ENCODE results near the gene USP51. TPM values are rescaled to one million over a fixed set of nuclear protein-coding genes. Genes with fewer than 3 reads are reported as not detected.

Gene USP51
- total and polyA plus RNA-seq, 2 of the 13 experiments (the other 11 are each of a cell fraction or from before 2014, with no cell fraction given) = not detected

DNA sequence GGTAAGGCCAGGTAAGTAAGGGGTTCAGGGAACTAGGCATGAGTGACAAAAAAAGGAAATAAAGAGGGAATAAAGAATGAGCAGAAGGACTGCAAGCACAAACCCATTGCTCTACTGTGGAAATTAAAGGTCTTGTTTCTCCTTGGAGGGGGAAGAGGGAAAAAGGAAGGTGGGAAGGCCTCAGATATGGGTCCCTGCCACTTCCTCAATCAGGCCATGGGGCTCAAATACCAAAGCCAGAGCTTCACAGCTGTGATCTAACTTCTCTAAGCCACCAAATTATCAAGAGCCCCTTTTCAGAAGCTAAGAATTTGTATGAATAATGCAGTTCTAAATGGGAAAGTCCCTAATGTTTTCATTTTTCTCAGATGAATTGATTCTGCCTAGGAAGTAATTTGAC is 4.7 kb downstream of the USP51 start:
- H3K4me1 ChIP-seq (ENCODE audit: insufficient read depth, low read length) = no peaks in the 10 kb centered on the region
- H3K9me3 ChIP-seq (ENCODE audit: low read length) = no peaks in the 10 kb centered on the region
- H3K4me2 ChIP-seq (ENCODE audit: low read depth, low read length) = no peak overlapping the region
- H3K9ac ChIP-seq (ENCODE audit: insufficient read depth, low read depth, low read length) = no peak overlapping the region
- BruUV-seq (replicated peaks) = no TSS peak
- DNase-seq (ENCODE audit: low spot score) (no peak), ATAC-seq (no peak), FAIRE-seq (no peak)
- intact Hi-C loops (cut with micrococcal nuclease; ENCODE audit: unreplicated experiment) (no loop called here), in situ Hi-C loops (cut with HindIII; ENCODE audit: extremely low pct_ligation_motif_present, low pct_unique_long_range_greater_than_20kb) (no loop called here)
- H3K79me2 ChIP-seq (ENCODE audit: insufficient read depth, low read length) = no peaks in the 10 kb centered on the region
- no peaks in the 10 kb centered on the region for H4K20me1 ChIP-seq (ENCODE audit: insufficient read depth, low read length)
- no peak overlapping the region for H2AFZ ChIP-seq (ENCODE audit: low read length)
- no peak overlapping the region for H3K27ac ChIP-seq (ENCODE audit: extremely low read length, insufficient read depth, low read length)
- ChIA-PET POLR2A (no interaction called here), CTCF (ENCODE audit: low intra/inter-chr PET ratio, low total read pairs) (no interaction called here)
- H3K36me3 ChIP-seq (replicated peaks in 1 of 2; ENCODE audit: control insufficient read depth in 1 of 2, insufficient read depth in 2 of 2, low read length in 2 of 2) = no peaks in the 10 kb centered on the region
- H3K27me3 ChIP-seq (ENCODE audit: control insufficient read depth in 1 of 2, insufficient read depth in 2 of 2, low read length in 2 of 2) = no peaks in the 10 kb centered on the region
- TF ChIP-seq, protein P1, sequence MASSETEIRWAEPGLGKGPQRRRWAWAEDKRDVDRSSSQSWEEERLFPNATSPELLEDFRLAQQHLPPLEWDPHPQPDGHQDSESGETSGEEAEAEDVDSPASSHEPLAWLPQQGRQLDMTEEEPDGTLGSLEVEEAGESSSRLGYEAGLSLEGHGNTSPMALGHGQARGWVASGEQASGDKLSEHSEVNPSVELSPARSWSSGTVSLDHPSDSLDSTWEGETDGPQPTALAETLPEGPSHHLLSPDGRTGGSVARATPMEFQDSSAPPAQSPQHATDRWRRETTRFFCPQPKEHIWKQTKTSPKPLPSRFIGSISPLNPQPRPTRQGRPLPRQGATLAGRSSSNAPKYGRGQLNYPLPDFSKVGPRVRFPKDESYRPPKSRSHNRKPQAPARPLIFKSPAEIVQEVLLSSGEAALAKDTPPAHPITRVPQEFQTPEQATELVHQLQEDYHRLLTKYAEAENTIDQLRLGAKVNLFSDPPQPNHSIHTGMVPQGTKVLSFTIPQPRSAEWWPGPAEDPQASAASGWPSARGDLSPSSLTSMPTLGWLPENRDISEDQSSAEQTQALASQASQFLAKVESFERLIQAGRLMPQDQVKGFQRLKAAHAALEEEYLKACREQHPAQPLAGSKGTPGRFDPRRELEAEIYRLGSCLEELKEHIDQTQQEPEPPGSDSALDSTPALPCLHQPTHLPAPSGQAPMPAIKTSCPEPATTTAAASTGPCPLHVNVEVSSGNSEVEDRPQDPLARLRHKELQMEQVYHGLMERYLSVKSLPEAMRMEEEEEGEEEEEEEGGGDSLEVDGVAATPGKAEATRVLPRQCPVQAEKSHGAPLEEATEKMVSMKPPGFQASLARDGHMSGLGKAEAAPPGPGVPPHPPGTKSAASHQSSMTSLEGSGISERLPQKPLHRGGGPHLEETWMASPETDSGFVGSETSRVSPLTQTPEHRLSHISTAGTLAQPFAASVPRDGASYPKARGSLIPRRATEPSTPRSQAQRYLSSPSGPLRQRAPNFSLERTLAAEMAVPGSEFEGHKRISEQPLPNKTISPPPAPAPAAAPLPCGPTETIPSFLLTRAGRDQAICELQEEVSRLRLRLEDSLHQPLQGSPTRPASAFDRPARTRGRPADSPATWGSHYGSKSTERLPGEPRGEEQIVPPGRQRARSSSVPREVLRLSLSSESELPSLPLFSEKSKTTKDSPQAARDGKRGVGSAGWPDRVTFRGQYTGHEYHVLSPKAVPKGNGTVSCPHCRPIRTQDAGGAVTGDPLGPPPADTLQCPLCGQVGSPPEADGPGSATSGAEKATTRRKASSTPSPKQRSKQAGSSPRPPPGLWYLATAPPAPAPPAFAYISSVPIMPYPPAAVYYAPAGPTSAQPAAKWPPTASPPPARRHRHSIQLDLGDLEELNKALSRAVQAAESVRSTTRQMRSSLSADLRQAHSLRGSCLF (CRISPR knock-in tag; IDR thresholded peaks at IDR 0.05; ENCODE audit: borderline replicate concordance) = no peak
- TF ChIP-seq, protein P2, sequence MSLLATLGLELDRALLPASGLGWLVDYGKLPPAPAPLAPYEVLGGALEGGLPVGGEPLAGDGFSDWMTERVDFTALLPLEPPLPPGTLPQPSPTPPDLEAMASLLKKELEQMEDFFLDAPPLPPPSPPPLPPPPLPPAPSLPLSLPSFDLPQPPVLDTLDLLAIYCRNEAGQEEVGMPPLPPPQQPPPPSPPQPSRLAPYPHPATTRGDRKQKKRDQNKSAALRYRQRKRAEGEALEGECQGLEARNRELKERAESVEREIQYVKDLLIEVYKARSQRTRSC (CRISPR knock-in tag; IDR thresholded peaks at IDR 0.05; ENCODE audit: low read depth) = no peak
- no peak for TF ChIP-seq SMAD1 (CRISPR knock-in tag; IDR thresholded peaks at IDR 0.05; ENCODE audit: borderline replicate concordance, low read depth)
- no peak for TF ChIP-seq ZNF790 (CRISPR knock-in tag; IDR thresholded peaks at IDR 0.05; ENCODE audit: borderline replicate concordance)
- no peak for TF ChIP-seq RAD51 (IDR thresholded peaks at IDR 0.05; ENCODE audit: borderline replicate concordance)
- no peak for TF ChIP-seq MBD4 (IDR thresholded peaks at IDR 0.05; ENCODE audit: borderline replicate concordance, low read length)
- TF ChIP-seq, protein P3, sequence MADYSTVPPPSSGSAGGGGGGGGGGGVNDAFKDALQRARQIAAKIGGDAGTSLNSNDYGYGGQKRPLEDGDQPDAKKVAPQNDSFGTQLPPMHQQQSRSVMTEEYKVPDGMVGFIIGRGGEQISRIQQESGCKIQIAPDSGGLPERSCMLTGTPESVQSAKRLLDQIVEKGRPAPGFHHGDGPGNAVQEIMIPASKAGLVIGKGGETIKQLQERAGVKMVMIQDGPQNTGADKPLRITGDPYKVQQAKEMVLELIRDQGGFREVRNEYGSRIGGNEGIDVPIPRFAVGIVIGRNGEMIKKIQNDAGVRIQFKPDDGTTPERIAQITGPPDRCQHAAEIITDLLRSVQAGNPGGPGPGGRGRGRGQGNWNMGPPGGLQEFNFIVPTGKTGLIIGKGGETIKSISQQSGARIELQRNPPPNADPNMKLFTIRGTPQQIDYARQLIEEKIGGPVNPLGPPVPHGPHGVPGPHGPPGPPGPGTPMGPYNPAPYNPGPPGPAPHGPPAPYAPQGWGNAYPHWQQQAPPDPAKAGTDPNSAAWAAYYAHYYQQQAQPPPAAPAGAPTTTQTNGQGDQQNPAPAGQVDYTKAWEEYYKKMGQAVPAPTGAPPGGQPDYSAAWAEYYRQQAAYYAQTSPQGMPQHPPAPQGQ (CRISPR knock-in tag; IDR thresholded peaks at IDR 0.05; ENCODE audit: borderline replicate concordance) = no peak
- TF ChIP-seq ZNF432 (CRISPR knock-in tag; IDR thresholded peaks at IDR 0.05; ENCODE audit: borderline replicate concordance) = no peak
- no peak for TF ChIP-seq ZNF256 (CRISPR knock-in tag; conservative IDR thresholded peaks at IDR 0.05)
- no peak for TF ChIP-seq CEBPG (CRISPR knock-in tag; IDR thresholded peaks at IDR 0.05)
- TF ChIP-seq, protein P4, sequence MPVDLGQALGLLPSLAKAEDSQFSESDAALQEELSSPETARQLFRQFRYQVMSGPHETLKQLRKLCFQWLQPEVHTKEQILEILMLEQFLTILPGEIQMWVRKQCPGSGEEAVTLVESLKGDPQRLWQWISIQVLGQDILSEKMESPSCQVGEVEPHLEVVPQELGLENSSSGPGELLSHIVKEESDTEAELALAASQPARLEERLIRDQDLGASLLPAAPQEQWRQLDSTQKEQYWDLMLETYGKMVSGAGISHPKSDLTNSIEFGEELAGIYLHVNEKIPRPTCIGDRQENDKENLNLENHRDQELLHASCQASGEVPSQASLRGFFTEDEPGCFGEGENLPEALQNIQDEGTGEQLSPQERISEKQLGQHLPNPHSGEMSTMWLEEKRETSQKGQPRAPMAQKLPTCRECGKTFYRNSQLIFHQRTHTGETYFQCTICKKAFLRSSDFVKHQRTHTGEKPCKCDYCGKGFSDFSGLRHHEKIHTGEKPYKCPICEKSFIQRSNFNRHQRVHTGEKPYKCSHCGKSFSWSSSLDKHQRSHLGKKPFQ (CRISPR knock-in tag; IDR thresholded peaks at IDR 0.05; ENCODE audit: insufficient replicate concordance) = no peak
- no peak for TF ChIP-seq NFIC (IDR thresholded peaks at IDR 0.05; ENCODE audit: low read length)
- no peak overlapping the region for H3K4me3 ChIP-seq (replicated peaks in 1 of 3; ENCODE audit: insufficient read depth in 1 of 3, low read depth in 2 of 3, low read length in 3 of 3)

Measured in HepG2 (cell line).